Measurements from ENCODE around the gene APOD. TPM values are rescaled to one million over a fixed set of nuclear protein-coding genes. Genes with fewer than 3 reads are reported as not detected.

APOD gene
- total RNA-seq, 1 experiment from 2014 or later, result not detected

- POLR2A ChIA-PET (ENCODE audit: low non-redundant PET), result no interaction called here
- Histone ChIP-seq H3K36me3 (ENCODE audit: insufficient read depth, low read length, poor library complexity, severe bottlenecking) (no peaks in the 10 kb centered on the region), H3K27ac (ENCODE audit: low read depth, low read length, poor library complexity, severe bottlenecking) (no peak overlapping the region), H3K27me3 (replicated peaks; ENCODE audit: insufficient read depth, low read depth, low read length, poor library complexity) (no peaks in the 10 kb centered on the region), H3K4me3 (ENCODE audit: low read depth, low read length, poor library complexity, severe bottlenecking) (no peak overlapping the region), H3K4me1 (ENCODE audit: insufficient read depth, low read length, poor library complexity, severe bottlenecking) (no peaks in the 10 kb centered on the region), H3K9me3 (ENCODE audit: low read depth, low read length, poor library complexity, severe bottlenecking) (no peaks in the 10 kb centered on the region)
- DNase-seq (ENCODE audit: low spot score), result peak; percentile 58
- no peak for TF ChIP-seq EZH2 (IDR thresholded peaks at IDR 0.05; ENCODE audit: borderline replicate concordance, low read depth, low read length, poor library complexity, severe bottlenecking)
- TF ChIP-seq CTCF (conservative IDR thresholded peaks at IDR 0.05; ENCODE audit: low read depth, low read length), result peak; percentile 60
- CTCF ChIA-PET, result no interaction called here
- BruUV-seq (replicated peaks), result no TSS peak
- intact Hi-C loops (cut with micrococcal nuclease; ENCODE audit: unreplicated experiment), result loop anchor here (5.0 kb wide), 1 partner anchor 294 kb away; no protein-coding TSS in a partner anchor
These were observed 25.1 kb downstream of the APOD start for GRCh38 chr3:195558602-195559001.

- Histone ChIP-seq H3K27me3 (replicated peaks; ENCODE audit: insufficient read depth, low read depth, low read length, poor library complexity) (no peaks in the 10 kb centered on the region), H3K36me3 (ENCODE audit: insufficient read depth, low read length, poor library complexity, severe bottlenecking) (no peaks in the 10 kb centered on the region), H3K4me1 (ENCODE audit: insufficient read depth, low read length, poor library complexity, severe bottlenecking) (no peaks in the 10 kb centered on the region), H3K9me3 (ENCODE audit: low read depth, low read length, poor library complexity, severe bottlenecking) (no peaks in the 10 kb centered on the region), H3K27ac (ENCODE audit: low read depth, low read length, poor library complexity, severe bottlenecking) (no peak overlapping the region), H3K4me3 (ENCODE audit: low read depth, low read length, poor library complexity, severe bottlenecking) (no peak overlapping the region)
- intact Hi-C loops (cut with micrococcal nuclease; ENCODE audit: unreplicated experiment), result loop anchor here (5.0 kb wide), 1 partner anchor 295 kb away; no protein-coding TSS in a partner anchor
- TF ChIP-seq CTCF (conservative IDR thresholded peaks at IDR 0.05; ENCODE audit: low read depth, low read length) (no peak), EZH2 (IDR thresholded peaks at IDR 0.05; ENCODE audit: borderline replicate concordance, low read depth, low read length, poor library complexity, severe bottlenecking) (no peak)
- ChIA-PET CTCF (no interaction called here), POLR2A (ENCODE audit: low non-redundant PET) (no interaction called here)
- no peak for DNase-seq (ENCODE audit: low spot score)
- no TSS peak for BruUV-seq (replicated peaks)
These were observed 26.4 kb downstream of the APOD start for GRCh38 chr3:195557322-195557721.

GRCh38 chr3:195556390-195556789 lies 27.4 kb downstream of the APOD start:
- Histone ChIP-seq H3K27me3 (replicated peaks; ENCODE audit: insufficient read depth, low read depth, low read length, poor library complexity) (no peaks in the 10 kb centered on the region), H3K27ac (ENCODE audit: low read depth, low read length, poor library complexity, severe bottlenecking) (no peak overlapping the region), H3K4me1 (ENCODE audit: insufficient read depth, low read length, poor library complexity, severe bottlenecking) (no peaks in the 10 kb centered on the region), H3K4me3 (ENCODE audit: low read depth, low read length, poor library complexity, severe bottlenecking) (no peak overlapping the region), H3K36me3 (ENCODE audit: insufficient read depth, low read length, poor library complexity, severe bottlenecking) (no peaks in the 10 kb centered on the region), H3K9me3 (ENCODE audit: low read depth, low read length, poor library complexity, severe bottlenecking) (no peaks in the 10 kb centered on the region)
- peak; percentile 53 for DNase-seq (ENCODE audit: low spot score)
- no TSS peak for BruUV-seq (replicated peaks)
- intact Hi-C loops (cut with micrococcal nuclease; ENCODE audit: unreplicated experiment), result loop anchor here (5.0 kb wide), 1 partner anchor 296 kb away; no protein-coding TSS in a partner anchor
- TF ChIP-seq CTCF (conservative IDR thresholded peaks at IDR 0.05; ENCODE audit: low read depth, low read length) (peak; percentile 69), EZH2 (IDR thresholded peaks at IDR 0.05; ENCODE audit: borderline replicate concordance, low read depth, low read length, poor library complexity, severe bottlenecking) (no peak)
- ChIA-PET CTCF (no interaction called here), POLR2A (ENCODE audit: low non-redundant PET) (no interaction called here)

All from A673 (cell line).